G401.6 (cell line): ENCODE measurements around the gene UBE4A.

Source experiments
- FAIRE-seq: peaks from 2 replicates; lab custom pipeline; 2012; peaks lifted over from hg19 to GRCh38; lab: Jason Lieb, UNC

Gene UBE4A

GRCh38 chr11:118437208-118438125 lies 78.1 kb downstream of the UBE4A start:
- no peak for FAIRE-seq

GRCh38 chr11:118438314-118438931 lies 79.0 kb downstream of the UBE4A start:
- FAIRE-seq: peak; percentile 81

- FAIRE-seq: no peak
Measured at GRCh38 chr11:118439646-118440045, 80.2 kb downstream of the UBE4A start.

GRCh38 chr11:118441770-118442275 lies 82.4 kb downstream of the UBE4A start:
- no peak for FAIRE-seq

- FAIRE-seq: no peak
Measured at GRCh38 chr11:118442301-118442700, 82.9 kb downstream of the UBE4A start.

- FAIRE-seq: no peak
Measured at GRCh38 chr11:118442908-118443589, 83.6 kb downstream of the UBE4A start.

GRCh38 chr11:118443590-118444218 lies 84.3 kb downstream of the UBE4A start:
- no peak for FAIRE-seq

- no peak for FAIRE-seq
Measured at GRCh38 chr11:118447423-118447822, 88.0 kb downstream of the UBE4A start.

GRCh38 chr11:118448294-118448693 lies 88.9 kb downstream of the UBE4A start:
- FAIRE-seq: no peak
